IPS-18a (cell line): ENCODE measurements around the gene AKAP13.

Source experiments
- H3K27ac ChIP-seq: one replicate; pipeline ENCODE4 v1.5.1; 2013; ENCODE audit warnings: low read length
- H3K27me3 ChIP-seq: one replicate; pipeline ENCODE4 v1.6.1; 2013; ENCODE audit warnings: mild to moderate bottlenecking, low read length; ENCODE audit not compliant: control insufficient read depth, insufficient read depth
- H3K36me3 ChIP-seq: one replicate; pipeline ENCODE4 v1.6.1; 2013; ENCODE audit warnings: low read depth, low read length; ENCODE audit not compliant: control insufficient read depth
- H3K4me1 ChIP-seq: one replicate; pipeline ENCODE4 v1.6.1; 2013; ENCODE audit warnings: low read depth, low read length; ENCODE audit not compliant: control insufficient read depth
- H3K4me3 ChIP-seq: one replicate; pipeline ENCODE4 v1.5.1; 2013; ENCODE audit warnings: low read length
- H3K9ac ChIP-seq: one replicate; pipeline ENCODE4 v1.6.1; 2013; ENCODE audit warnings: mild to moderate bottlenecking, low read length, moderate library complexity
- H3K9me3 ChIP-seq: one replicate; pipeline ENCODE4 v1.6.1; 2013; ENCODE audit warnings: low read depth, low read length; ENCODE audit not compliant: control insufficient read depth

The AKAP13 gene

DNA sequence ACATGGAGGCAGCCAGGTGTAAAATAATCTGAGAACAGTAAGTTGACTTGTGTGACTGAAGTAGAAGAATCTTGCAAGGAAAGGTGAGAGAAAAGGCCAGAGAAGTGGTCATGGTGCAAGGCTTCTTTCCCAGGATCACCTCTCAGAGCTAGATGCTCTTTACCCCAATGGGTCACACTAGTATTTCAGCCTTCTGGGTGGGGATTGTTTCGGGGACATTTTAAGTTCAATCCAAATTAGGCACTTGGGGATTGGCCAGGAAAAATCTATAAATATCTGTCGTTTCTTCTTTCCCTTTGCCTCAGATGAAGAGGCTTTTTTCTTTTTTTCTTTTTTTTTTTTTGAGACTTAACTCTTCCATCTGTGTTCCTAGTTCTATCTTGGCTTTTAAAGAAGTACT, 226.3 kb downstream of the AKAP13 start:
- no peaks in the 10 kb centered on the region for H3K9me3 ChIP-seq
- no peak overlapping the region for H3K4me3 ChIP-seq
- no peaks in the 10 kb centered on the region for H3K27me3 ChIP-seq
- H3K36me3 ChIP-seq: no peaks in the 10 kb centered on the region
- H3K9ac ChIP-seq: no peak overlapping the region
- H3K4me1 ChIP-seq: no peaks in the 10 kb centered on the region
- no peak overlapping the region for H3K27ac ChIP-seq

DNA sequence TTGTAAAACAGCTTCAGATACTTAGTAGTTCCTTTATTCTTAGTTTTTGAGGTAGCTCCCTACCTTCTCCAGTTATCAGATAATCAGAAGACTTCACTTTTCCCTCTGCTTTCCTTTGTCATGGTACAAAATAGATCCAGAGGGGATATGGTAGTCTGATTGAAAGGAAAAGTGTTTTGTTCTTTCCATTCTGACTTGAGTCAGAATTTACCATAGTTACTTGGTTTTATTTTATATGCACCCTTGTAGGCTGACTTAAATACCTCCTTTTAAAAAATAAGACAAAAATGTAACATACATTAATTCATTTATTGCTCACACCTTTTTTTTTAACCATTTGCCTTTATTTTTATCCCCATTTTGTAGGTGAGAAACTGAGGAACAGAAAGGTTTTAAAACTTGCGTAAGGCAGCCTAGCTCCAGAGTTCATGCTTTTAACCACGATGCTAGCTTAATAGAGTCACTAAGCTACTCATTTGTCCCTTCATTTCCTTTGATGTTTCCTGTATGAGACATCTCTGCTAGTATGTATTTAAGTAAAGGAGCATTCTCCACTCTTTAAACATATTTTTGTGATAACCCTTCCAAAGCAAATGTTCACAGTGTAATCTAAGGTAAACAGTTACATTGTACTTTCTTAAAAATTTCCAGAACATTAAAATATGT, 226.9 kb downstream of the AKAP13 start:
- H3K4me1 ChIP-seq: no peaks in the 10 kb centered on the region
- no peaks in the 10 kb centered on the region for H3K27me3 ChIP-seq
- H3K9me3 ChIP-seq: no peaks in the 10 kb centered on the region
- no peak overlapping the region for H3K27ac ChIP-seq
- H3K9ac ChIP-seq: no peak overlapping the region
- no peaks in the 10 kb centered on the region for H3K36me3 ChIP-seq
- no peak overlapping the region for H3K4me3 ChIP-seq

DNA sequence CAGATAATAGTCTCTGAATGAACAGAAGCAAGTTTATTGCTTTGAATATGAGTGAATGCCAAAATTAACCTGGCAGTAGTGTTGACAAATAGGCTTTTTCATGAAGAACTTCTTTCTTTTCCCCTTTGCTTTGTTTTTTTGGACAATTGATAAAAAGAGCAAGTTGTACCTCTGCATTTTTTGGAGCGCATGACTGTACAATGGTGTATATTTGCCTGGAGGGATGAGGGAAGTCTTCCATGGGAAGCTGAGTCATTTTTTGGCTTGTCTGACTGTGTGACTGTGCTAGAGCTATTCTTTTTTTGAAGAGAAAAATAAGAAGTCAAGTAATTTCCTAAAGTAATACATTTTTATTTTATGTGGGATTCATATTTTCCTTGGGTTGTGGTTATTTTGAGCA, 227.4 kb downstream of the AKAP13 start:
- H3K36me3 ChIP-seq: no peaks in the 10 kb centered on the region
- no peaks in the 10 kb centered on the region for H3K9me3 ChIP-seq
- no peaks in the 10 kb centered on the region for H3K4me1 ChIP-seq
- H3K4me3 ChIP-seq: no peak overlapping the region
- H3K27me3 ChIP-seq: no peaks in the 10 kb centered on the region
- H3K27ac ChIP-seq: no peak overlapping the region
- H3K9ac ChIP-seq: no peak overlapping the region

DNA sequence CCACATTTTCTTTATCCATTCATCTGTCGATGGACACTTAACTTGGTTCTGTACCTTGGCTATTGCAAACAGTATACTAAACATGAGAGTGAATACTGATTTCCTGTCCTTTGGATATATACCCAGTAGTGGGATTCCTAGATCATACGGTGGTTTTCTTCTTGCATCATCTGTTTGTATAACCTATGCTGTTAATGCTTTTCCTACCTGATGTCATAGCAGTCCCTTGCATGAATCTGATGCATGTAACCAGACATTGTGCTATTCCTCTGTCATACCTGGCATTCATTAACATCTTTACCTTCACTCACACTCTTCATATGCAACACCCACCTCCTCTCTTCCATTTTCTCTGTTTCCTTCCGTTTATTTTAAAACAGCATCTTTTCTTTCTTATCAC, 229.1 kb downstream of the AKAP13 start:
- no peak overlapping the region for H3K27ac ChIP-seq
- no peaks in the 10 kb centered on the region for H3K36me3 ChIP-seq
- H3K27me3 ChIP-seq: no peaks in the 10 kb centered on the region
- H3K9ac ChIP-seq: no peak overlapping the region
- no peaks in the 10 kb centered on the region for H3K9me3 ChIP-seq
- H3K4me1 ChIP-seq: no peaks in the 10 kb centered on the region
- no peak overlapping the region for H3K4me3 ChIP-seq

DNA sequence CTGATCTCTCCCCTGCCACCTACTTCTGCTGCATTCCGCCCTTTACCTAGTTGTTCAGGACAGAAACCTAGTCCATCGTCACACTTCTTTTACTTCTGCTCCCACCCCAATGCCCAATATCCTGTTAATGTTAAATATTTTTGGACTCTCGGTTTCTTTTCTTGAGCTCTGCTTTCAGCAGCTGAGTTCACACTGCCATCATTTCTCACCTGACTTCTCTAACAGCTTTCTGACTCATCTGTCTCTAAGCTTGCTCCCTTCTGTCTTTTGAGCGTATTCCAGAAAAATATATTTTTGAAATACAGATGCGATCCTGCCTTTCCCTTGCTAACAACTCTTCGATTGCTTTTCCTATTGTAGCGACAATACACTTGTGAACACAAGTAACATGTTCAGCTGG, 231.0 kb downstream of the AKAP13 start:
- no peak overlapping the region for H3K9ac ChIP-seq
- H3K36me3 ChIP-seq: no peaks in the 10 kb centered on the region
- H3K27me3 ChIP-seq: no peaks in the 10 kb centered on the region
- no peaks in the 10 kb centered on the region for H3K9me3 ChIP-seq
- no peak overlapping the region for H3K27ac ChIP-seq
- peaks cover 2% of the 10 kb centered on the region for H3K4me1 ChIP-seq
- no peak overlapping the region for H3K4me3 ChIP-seq

DNA sequence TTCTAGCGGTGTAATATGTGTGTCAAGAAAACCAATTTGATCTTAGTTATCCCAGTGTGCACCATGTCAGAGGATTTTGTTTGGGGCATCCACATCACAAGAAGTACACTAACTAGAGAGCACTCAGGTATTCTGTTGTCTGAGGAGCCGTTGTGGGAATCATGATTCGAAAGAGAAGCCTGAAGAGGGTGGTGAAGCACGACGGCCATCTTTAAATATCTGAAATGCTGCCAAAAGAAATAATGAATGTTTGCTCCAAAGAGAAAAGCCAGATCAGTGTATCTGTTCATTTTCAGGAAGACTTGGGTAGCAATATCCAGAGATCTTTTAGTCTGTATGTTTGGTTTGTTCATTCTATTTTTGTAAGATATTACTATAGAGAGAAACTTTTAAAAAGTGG, 233.7 kb downstream of the AKAP13 start:
- Histone ChIP-seq H3K9me3 (no peaks in the 10 kb centered on the region), H3K4me1 (peaks cover 22% of the 10 kb centered on the region), H3K27me3 (no peaks in the 10 kb centered on the region), H3K36me3 (no peaks in the 10 kb centered on the region), H3K4me3 (no peak overlapping the region), H3K9ac (no peak overlapping the region), H3K27ac (no peak overlapping the region)

DNA sequence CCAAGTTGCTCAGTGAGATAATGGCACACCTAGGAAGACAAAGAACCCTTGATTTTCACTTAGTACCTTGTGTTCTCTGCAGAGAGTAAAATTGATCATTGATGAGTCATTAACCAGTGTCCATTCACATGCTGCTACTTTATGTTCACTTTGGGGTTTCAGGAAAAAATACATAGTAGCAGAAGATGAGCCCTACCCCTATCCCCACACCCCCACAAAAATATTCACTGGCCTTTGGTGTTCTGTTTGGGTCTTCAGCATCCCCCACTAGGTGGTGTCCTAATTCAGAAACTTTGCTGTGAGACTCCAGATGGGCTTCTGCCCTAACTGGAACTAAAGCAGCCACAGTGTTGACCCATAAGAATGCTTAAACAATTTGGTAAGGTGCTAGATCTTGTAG, 235.5 kb downstream of the AKAP13 start:
- Histone ChIP-seq H3K9ac (no peak overlapping the region), H3K27ac (no peak overlapping the region), H3K9me3 (no peaks in the 10 kb centered on the region), H3K36me3 (no peaks in the 10 kb centered on the region), H3K27me3 (no peaks in the 10 kb centered on the region), H3K4me1 (peaks cover 40% of the 10 kb centered on the region), H3K4me3 (no peak overlapping the region)

DNA sequence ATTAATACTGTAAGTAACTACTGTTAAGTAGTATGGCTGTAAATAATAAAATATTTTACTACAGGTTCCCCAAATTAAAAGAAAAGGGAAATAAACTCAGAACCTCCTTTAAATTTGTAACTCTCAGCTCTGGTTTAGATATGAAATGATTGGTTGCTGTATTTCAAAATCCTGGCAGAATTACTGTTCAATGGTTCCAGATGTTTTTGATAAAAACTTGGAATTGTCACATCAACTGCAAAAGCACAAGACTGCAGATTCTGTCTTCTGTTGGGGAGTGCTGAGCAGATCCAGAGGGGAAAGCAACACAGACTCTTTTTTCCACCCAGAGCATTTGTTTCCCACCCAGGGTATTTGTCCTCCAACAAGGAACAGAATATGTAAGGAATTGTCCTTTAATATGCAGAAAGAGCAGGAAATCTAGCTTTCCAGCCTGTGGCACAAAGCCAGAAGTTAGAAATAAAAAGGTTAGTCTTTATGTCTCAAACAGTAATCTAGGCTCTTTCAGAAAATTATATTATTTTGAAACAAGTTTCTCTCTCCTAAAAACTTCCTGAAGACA, 236.2 kb downstream of the AKAP13 start:
- Histone ChIP-seq H3K9ac (no peak overlapping the region), H3K4me3 (no peak overlapping the region), H3K4me1 (peaks cover 40% of the 10 kb centered on the region), H3K9me3 (no peaks in the 10 kb centered on the region), H3K27me3 (no peaks in the 10 kb centered on the region), H3K27ac (no peak overlapping the region), H3K36me3 (no peaks in the 10 kb centered on the region)

DNA sequence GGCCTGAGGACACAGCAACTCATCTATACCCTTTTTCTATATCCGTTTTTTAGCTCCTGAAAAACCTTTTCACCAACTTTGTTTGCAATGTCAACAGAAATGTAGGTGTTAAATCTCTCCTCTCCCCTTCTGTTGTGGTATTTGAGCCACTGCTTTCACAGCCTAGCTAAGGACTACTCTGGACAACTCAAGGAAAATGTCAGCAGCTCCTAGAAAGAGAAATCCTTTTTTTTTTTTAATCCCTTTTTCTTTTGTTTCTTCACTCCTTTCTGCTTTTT, 237.8 kb downstream of the AKAP13 start:
- Histone ChIP-seq H3K4me3 (no peak overlapping the region), H3K27ac (no peak overlapping the region), H3K9me3 (no peaks in the 10 kb centered on the region), H3K36me3 (no peaks in the 10 kb centered on the region), H3K9ac (no peak overlapping the region), H3K4me1 (peaks cover 40% of the 10 kb centered on the region), H3K27me3 (no peaks in the 10 kb centered on the region)

DNA sequence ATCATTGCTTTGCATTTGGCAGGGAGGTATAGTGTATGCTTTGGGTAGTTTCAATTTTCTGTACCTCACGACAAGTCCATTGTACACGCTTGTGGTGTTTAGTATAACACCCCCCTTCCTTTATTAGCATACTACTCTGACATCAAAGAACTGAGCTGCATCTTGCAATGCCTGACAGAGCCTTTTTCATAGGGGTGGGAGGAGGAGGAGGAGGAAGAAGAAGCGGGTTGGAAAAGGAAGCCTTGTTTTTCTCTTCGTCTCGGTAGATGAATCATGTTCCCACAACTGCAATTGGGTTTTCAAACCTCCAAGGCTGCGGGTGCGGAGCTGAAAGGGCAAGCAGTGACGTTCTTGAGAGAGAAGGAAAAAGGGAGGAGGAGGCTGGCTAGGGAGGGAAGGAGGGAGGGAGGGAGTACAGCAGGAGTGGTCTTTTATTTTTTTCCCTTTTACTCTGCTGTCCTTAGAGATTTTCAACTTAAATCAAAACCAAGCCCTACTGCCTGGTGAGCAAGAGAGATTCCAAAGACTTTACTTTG, 238.6 kb downstream of the AKAP13 start:
- no peaks in the 10 kb centered on the region for H3K9me3 ChIP-seq
- H3K36me3 ChIP-seq: no peaks in the 10 kb centered on the region
- H3K4me1 ChIP-seq: peaks cover 40% of the 10 kb centered on the region
- H3K9ac ChIP-seq: peak overlapping the region; percentile 28
- no peak overlapping the region for H3K4me3 ChIP-seq
- H3K27me3 ChIP-seq: no peaks in the 10 kb centered on the region
- no peak overlapping the region for H3K27ac ChIP-seq

DNA sequence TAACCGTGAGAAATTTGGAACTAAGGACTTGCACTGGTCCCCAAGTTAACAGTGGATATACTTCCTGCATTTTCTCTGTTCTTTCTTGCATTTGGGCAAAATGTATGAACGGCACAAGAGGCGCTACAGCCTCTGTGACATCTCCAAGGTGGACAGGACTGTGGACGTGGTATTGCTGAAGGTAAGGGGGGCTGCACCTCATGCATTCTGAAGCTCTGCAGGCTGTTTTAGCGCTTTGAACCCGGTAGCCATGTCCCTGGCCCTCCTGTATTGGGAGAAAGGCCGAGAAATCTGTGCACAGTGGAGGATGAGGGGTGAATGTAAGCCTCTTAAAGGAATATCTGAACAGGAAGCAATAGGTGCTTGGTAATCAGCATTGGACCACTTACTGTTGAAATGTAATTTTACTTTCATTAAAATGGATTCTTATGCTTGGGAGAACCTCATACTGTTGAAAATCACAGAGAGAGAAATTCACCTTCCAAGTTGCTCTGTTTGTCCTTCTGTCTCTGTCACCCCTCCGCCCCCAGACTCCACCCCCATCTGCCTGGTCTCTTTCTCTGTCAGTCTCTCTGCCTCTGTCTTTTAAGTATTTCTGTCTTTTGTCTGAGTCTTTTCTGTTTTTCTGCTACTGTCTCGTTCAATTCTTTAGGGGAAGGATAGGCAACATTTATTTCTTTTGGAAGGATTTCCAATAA, 239.7 kb downstream of the AKAP13 start:
- no peaks in the 10 kb centered on the region for H3K27me3 ChIP-seq
- no peak overlapping the region for H3K27ac ChIP-seq
- no peaks in the 10 kb centered on the region for H3K36me3 ChIP-seq
- H3K4me1 ChIP-seq: peaks cover 40% of the 10 kb centered on the region
- no peaks in the 10 kb centered on the region for H3K9me3 ChIP-seq
- H3K9ac ChIP-seq: no peak overlapping the region
- no peak overlapping the region for H3K4me3 ChIP-seq

DNA sequence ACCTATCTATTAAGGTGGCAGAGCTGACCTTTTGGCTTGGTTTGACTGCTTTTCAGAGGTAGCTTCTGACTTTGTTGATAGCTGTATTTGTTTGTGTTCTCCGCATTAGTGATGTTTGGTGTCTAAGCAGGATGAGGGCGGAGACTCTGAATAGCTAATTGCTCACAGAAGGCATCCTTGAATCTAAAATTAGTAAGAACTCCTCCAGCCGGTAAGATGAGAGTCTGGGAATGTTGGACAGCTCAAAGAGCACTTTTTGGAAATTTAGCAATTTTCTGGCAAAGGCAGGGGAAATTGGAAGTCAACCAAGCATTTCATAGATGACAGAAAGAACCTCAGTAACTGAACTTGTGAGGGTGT, 240.3 kb downstream of the AKAP13 start:
- H3K36me3 ChIP-seq: no peaks in the 10 kb centered on the region
- H3K9me3 ChIP-seq: no peaks in the 10 kb centered on the region
- no peak overlapping the region for H3K9ac ChIP-seq
- H3K27ac ChIP-seq: no peak overlapping the region
- H3K4me1 ChIP-seq: peaks cover 40% of the 10 kb centered on the region
- no peak overlapping the region for H3K4me3 ChIP-seq
- no peaks in the 10 kb centered on the region for H3K27me3 ChIP-seq
